ENCODE data around the gene PLD1. TPM values are rescaled to one million over a fixed set of nuclear protein-coding genes. Genes with fewer than 3 reads are reported as not detected.

The PLD1 gene
- total RNA-seq, 1 donor from 2014 or later = 0.21 TPM

- H3F3A ChIP-seq (ENCODE audit: low read depth) = no peaks in the 10 kb centered on the region
- H3K27me3 Mint-ChIP-seq (ENCODE audit: insufficient read depth, low read depth) = peaks cover under 1% of the 10 kb centered on the region
- H2AFZ ChIP-seq (replicated peaks) = no peak overlapping the region
- H3K4me2 ChIP-seq = no peak overlapping the region
- no peaks in the 10 kb centered on the region for H3K36me3 Mint-ChIP-seq
- H3K9me3 ChIP-seq (ENCODE audit: low read depth) = no peaks in the 10 kb centered on the region
- no peaks in the 10 kb centered on the region for H3K4me1 ChIP-seq
- no peaks in the 10 kb centered on the region for H4K20me1 ChIP-seq (ENCODE audit: low read depth)
- no peak overlapping the region for H3K27ac ChIP-seq
- H3K9ac ChIP-seq = no peak overlapping the region
- no peak for TF ChIP-seq CTCF (IDR thresholded peaks at IDR 0.05)
- TF ChIP-seq EZH2phosphoT487 (IDR thresholded peaks at IDR 0.05) = no peak
- TF ChIP-seq EZH2 (IDR thresholded peaks at IDR 0.05) = no peak
- peaks cover 9% of the 10 kb centered on the region for H3K4me1 Mint-ChIP-seq
- H3K4me3 Mint-ChIP-seq = no peak overlapping the region
- no peak overlapping the region for H3K27ac Mint-ChIP-seq
- no peaks in the 10 kb centered on the region for H3K9me3 Mint-ChIP-seq
- no peak overlapping the region for H3K4me3 ChIP-seq
- DNase-seq (ENCODE audit: low spot score) = no peak
- no peaks in the 10 kb centered on the region for H3K27me3 ChIP-seq
- H3K79me2 ChIP-seq (ENCODE audit: low read depth) = no peaks in the 10 kb centered on the region
- no peaks in the 10 kb centered on the region for H3K36me3 ChIP-seq
Measured at GRCh38 chr3:171765511-171765887, 44.8 kb downstream of the PLD1 start.

GRCh38 chr3:171763392-171763791, 46.9 kb downstream of the PLD1 start:
- H3K9me3 Mint-ChIP-seq = no peaks in the 10 kb centered on the region
- H3F3A ChIP-seq (ENCODE audit: low read depth) = no peaks in the 10 kb centered on the region
- H3K79me2 ChIP-seq (ENCODE audit: low read depth) = no peaks in the 10 kb centered on the region
- H3K4me2 ChIP-seq = no peak overlapping the region
- peaks cover 2% of the 10 kb centered on the region for H3K27me3 Mint-ChIP-seq (ENCODE audit: insufficient read depth, low read depth)
- no peak overlapping the region for H3K27ac ChIP-seq
- H3K9ac ChIP-seq = no peak overlapping the region
- no peak overlapping the region for H3K27ac Mint-ChIP-seq
- no peaks in the 10 kb centered on the region for H3K4me1 ChIP-seq
- H3K36me3 ChIP-seq = no peaks in the 10 kb centered on the region
- H4K20me1 ChIP-seq (ENCODE audit: low read depth) = no peaks in the 10 kb centered on the region
- TF ChIP-seq CTCF (IDR thresholded peaks at IDR 0.05) = no peak
- TF ChIP-seq EZH2phosphoT487 (IDR thresholded peaks at IDR 0.05) = no peak
- TF ChIP-seq EZH2 (IDR thresholded peaks at IDR 0.05) = no peak
- H3K4me1 Mint-ChIP-seq = peaks cover 9% of the 10 kb centered on the region
- H3K4me3 Mint-ChIP-seq = no peak overlapping the region
- no peak overlapping the region for H2AFZ ChIP-seq (replicated peaks)
- H3K4me3 ChIP-seq = no peak overlapping the region
- H3K27me3 ChIP-seq = no peaks in the 10 kb centered on the region
- H3K36me3 Mint-ChIP-seq = no peaks in the 10 kb centered on the region
- no peaks in the 10 kb centered on the region for H3K9me3 ChIP-seq (ENCODE audit: low read depth)
- DNase-seq (ENCODE audit: low spot score) = no peak

GRCh38 chr3:171760477-171760876, 49.8 kb downstream of the PLD1 start:
- DNase-seq (ENCODE audit: low spot score) = no peak
- Histone ChIP-seq H3K4me3 (no peak overlapping the region), H3K9me3 (ENCODE audit: low read depth) (no peaks in the 10 kb centered on the region), H2AFZ (replicated peaks) (no peak overlapping the region), H3K9ac (no peak overlapping the region), H3K4me1 (peaks cover 7% of the 10 kb centered on the region), H3K4me2 (no peak overlapping the region), H3K27ac (no peak overlapping the region), H3F3A (ENCODE audit: low read depth) (no peaks in the 10 kb centered on the region), H3K27me3 (no peaks in the 10 kb centered on the region), H3K36me3 (no peaks in the 10 kb centered on the region), H4K20me1 (ENCODE audit: low read depth) (no peaks in the 10 kb centered on the region), H3K79me2 (ENCODE audit: low read depth) (no peaks in the 10 kb centered on the region)
- no peaks in the 10 kb centered on the region for H3K36me3 Mint-ChIP-seq
- no peaks in the 10 kb centered on the region for H3K9me3 Mint-ChIP-seq
- no peak overlapping the region for H3K27ac Mint-ChIP-seq
- TF ChIP-seq EZH2phosphoT487 (IDR thresholded peaks at IDR 0.05) (no peak), CTCF (IDR thresholded peaks at IDR 0.05) (no peak), EZH2 (IDR thresholded peaks at IDR 0.05) (no peak)
- no peak overlapping the region for H3K4me3 Mint-ChIP-seq
- peaks cover 9% of the 10 kb centered on the region for H3K4me1 Mint-ChIP-seq
- peaks cover 2% of the 10 kb centered on the region for H3K27me3 Mint-ChIP-seq (ENCODE audit: insufficient read depth, low read depth)
